HG02642 (cell line): ENCODE measurements around the gene ADARB1.

ENCODE experiments used
- ATAC-seq: cut with Tn5 transposase; IDR thresholded peaks from one replicate; pipeline ENCODE4 v1.9.1; 2021; ENCODE audit warnings: mild to moderate bottlenecking; ENCODE audit not compliant: unreplicated experiment, poor library complexity

Gene ADARB1

DNA sequence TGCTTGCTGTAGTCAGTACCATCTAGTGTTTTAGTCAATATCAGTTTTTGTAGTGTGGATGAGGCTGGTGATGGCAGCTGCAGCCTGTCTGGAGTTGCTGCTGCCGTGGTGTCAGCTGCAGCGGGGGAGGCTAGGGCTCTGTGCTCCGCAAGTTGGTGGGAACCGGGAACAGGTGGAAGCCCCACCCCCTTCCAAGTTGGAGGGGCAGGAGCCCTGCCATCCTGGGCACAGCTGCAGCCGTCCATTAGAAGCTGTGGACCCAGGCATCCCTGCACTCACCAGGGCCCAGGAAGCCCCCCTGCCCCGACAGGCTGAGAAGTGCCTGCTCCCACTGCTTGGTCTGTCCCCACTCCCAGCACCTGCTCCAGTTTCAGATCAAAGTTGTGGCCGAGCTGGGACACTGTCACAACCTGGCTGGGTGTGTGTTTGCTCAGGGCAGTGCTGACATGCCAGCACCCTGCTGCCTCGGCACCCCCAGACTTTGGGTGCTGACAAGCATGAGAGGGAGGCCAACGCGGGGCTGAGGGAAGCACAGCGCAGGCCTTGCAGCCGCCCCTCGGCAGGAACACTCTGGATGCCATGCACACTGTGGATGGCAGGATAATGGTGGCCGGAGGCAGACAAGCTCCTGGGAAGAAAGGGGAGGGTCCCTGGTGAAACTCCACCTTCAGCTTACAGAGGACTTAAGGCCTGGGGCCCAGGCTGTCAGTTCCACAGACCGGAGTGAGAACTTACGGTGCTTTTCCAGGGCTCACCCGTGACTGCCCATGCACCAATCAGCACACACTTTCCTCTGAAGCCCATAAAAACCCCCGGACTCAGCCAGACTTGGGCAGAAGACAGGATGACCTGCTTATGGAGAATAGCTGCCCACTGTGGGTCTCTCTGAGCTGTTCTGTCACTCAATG lies 86.9 kb downstream of the ADARB1 start:
- ATAC-seq: no peak

DNA sequence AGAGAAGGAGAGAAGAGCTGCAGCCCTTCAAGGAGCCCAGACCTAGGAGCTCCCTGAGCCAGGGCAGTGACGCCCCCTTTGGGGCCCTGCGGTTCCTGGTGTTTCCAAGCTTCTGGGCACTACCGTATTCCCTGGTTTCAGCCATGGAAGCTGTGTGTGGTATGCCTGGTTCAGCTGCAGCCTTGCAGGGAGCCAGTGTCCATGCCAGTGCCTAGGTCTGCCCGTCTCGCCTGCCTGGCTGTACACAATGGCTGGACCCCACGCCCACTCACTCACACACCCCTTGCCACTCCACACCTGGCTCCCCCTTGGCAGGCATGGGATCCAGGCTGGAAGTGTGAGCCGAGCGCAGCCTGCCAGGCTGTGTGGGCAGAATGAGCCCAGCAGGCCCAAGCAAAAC lies 87.7 kb downstream of the ADARB1 start:
- no peak for ATAC-seq

DNA sequence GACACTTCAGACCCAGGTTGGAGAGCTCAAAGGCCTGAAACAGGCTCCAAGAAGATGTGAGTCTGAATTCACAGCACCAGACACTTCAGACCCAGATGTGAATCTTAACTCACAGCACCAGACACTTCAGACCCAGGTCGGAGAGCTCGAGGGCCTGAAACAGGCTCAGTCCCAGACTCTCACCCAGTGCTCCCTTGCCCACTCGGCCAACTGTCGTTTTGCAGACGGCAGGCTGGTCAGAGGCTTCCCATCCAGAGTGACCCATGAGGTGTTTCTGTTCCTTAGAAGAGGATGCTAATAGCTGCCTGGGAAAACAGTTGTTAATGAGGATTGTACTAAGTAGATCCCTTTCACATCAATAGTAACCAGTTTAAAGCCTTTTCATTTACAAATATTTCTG lies 88.4 kb downstream of the ADARB1 start:
- ATAC-seq: no peak

DNA sequence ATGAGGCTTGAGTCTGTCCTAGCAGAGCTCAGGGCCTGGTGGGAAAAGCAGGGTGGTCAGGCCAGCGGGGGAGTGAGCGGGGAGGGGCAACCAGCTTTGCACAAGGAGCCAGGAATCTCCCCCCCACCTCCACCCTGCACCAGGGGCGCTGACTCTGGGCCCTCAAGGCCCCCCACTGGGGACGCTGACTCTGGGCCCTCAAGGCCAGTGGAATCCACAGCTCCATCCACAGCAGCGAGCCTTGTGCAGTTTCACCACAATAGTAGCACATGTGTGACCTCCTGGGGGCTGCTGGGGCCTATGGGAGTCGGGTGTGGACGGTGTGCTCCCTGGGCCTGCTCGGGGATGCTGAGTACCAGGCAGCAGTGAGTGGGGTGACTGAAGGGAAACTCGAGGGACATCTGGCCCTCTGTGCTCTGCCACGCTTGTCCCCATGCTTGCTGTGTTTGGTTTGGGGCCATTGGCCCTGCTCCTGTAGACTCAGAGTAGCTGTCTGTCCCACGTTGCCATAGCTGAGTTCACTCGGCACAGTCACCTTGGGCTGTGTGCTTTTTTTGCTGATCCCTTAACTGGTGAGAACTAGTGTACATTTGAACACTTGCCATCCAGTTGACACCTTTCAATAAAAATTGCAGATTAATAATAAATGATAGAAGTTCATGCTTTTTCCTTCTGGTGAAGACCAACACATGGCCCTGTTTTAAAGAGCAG lies 89.2 kb downstream of the ADARB1 start:
- ATAC-seq: no peak

DNA sequence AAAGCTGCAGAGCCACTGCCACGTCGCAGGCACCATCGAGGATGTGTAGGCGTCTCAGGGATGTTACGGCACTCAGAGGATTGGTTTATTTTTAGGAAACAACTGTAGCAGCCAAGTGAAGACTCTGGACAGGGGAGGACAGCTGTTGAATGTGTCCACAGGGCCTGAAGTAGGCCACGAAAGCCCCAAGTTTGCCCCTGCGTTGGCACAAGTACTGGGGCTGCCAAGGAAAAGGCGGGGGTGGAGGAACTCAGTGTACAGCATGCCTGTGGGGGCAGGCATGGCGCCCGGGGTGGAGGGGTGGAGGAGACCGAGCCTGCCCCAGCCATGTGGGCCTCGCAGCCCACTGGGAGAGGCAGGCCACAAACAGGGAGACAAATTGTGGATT lies 89.7 kb downstream of the ADARB1 start:
- no peak for ATAC-seq

DNA sequence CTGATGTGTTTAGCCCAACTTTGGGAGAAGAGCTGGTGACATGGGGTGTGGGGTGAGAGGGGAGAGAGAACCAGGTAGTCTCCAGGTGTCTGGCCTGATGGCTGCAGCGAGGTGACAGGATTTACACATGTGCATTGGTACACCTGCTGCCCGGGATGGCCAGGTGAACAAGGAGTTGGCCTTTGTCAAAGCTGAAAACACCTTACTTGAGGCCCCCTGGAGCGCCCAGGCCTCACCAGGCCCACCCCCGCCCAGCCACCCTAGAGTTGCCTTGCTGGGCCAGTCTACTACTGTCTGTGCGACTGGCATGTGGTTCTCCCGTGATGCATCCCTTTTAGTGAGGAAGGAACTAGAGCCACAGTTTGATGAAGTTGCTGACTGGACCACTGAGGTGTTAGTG lies 90.5 kb downstream of the ADARB1 start:
- ATAC-seq: no peak

DNA sequence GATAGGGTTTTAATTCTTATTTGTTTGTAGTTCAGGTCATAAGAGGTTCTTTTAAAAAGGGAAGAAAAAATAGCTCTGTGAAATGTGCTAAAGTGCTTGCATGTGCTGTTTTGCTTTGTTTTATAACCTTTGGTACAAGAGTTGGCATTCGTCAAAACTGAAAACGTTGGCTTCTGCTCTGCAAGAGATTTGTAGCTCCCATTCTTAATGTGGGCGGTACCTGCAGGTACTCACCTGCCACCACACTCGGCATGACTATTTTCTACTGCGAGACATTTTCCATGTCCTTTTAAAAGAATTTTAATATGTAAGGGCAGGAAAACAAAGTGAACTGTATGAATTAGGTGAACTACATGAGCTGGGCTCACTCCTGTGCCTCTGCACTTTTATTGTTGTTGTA lies 92.6 kb downstream of the ADARB1 start:
- no peak for ATAC-seq

DNA sequence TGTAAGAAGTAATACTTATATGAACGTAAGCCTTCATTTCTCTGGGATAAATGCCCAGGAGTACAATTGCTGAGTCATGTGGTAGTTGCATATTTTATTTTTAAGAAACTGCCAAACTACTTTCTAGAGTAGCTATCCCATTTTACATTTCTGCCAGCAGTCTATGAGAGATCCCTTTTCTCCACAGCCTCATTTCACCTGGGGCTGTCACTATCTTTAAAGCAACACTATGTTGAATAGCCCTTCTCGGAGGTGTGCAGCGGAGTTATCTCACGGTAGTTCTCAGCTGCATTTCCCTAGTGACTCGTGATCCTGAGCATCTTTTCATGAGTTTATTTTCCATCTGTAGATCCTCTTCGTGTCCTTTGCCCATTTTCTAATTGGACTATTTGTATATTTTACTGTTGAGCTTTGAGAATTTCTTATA lies 93.4 kb downstream of the ADARB1 start:
- no peak for ATAC-seq

DNA sequence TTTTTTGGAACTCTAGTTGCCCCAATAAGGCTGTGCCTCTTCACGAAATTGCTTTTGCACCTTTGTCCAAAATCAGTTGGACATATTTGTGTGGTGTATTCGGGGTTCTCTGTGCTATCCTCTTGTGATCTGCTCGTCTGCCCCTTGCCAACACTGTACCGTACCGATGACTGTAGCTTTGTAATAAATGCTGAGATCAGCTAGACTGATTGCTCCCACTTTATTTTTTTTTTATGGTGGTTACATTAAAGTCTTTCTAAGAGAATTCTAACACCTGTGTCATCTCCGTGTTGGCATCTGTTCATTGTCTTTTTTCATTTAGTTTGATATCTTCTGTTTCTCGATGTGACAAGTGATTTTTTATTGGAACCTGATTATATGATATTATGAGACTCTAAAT lies 94.1 kb downstream of the ADARB1 start:
- ATAC-seq: no peak

DNA sequence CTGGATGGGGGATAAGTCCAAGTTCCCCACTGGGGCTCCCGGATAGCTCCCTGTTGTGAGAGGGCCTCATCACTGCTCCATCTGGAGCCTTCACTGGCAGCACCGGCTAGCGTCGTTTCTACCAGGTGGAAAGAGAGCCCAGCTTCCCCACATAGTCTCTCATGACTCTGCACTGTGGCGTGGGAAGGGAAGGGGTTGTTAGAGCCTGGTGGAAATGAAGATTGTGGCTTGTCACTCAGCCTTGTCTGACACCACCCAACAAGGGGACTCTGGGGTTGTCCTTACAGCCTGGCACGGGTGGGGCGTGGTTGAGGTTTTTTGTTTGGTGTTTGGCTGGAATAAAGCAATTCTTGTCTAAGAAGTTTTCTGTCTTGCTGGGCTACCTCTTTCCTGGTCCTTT lies 94.6 kb downstream of the ADARB1 start:
- no peak for ATAC-seq

DNA sequence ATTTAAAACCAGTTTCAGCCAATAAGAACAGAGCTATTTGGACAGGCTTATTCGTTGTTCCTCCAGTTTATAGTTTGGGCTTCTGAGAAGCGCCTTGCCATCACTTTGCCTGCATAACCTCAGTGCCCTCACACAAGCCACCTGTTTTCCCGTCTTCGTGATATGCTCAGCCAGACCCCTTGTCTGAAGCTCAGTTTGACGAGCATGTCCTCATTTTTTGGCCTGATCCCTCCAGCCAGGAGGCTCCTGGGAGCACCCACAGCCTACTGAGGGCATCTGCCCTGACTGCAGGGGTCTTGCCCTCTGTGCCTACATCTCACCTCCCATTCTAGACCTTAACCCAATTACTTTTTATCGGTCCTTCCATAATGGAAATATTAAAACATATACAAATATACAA lies 95.3 kb downstream of the ADARB1 start:
- no peak for ATAC-seq

DNA sequence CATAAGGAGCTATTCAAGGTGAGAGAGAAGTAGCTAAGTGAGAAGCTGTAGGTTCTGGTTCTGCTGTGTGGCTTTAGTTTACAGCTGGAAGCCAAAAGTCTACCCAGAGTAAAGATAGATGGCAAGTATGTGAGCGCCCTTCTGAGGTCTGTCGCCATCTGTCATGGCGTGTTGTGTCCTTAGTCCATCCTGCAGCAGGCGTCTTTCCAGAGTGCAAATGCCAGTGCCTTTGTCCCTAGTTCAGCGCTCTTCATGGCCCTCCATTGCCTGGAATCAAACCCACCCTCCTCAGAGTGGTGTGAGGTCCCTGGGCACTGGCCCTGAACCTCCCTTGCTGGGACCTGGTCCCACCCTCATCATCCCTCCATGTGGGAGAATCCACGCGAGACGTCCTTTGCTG lies 96.6 kb downstream of the ADARB1 start:
- no peak for ATAC-seq

DNA sequence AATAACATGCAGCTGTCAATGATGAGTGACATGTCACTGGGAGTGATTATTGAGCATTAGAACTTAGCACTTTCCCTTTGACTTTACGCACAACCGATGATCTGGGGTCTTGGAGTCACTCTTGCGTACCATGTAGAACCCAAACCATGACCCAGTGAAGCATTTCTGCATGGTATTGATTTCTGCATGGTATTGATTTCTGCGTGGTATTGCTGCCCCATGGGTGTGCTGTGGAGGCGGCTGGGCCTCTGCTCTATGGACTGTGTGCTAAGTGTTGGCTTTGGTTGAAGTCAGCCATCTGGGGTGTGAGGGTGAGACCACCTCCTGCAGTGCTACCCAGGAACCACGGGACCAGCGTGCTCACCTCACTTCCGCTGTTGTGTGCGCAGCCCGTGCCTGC lies 98.0 kb downstream of the ADARB1 start:
- no peak for ATAC-seq

DNA sequence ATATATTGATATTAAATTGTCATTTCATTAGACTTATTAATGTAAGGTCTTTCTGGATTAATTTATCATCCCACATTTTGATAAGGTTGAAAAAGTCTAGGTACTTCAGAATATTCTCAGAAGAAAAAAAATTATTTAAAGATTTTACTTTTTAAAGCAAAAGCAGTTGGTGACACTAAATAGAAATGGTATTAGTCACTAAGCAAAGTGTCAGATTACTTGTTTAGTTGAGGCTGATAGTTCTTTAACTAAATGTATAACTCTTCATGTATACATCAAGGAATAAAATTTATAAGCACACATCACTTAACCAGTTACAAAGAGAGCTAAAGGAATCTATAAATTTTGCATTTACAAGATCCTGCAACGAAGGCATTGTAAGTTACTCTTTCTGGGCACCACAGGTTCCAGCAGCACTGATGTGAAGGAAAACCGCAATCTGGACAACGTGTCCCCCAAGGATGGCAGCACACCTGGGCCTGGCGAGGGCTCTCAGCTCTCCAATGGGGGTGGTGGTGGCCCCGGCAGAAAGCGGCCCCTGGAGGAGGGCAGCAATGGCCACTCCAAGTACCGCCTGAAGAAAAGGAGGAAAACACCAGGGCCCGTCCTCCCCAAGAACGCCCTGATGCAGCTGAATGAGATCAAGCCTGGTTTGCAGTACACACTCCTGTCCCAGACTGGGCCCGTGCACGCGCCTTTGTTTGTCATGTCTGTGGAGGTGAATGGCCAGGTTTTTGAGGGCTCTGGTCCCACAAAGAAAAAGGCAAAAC lies 101.1 kb downstream of the ADARB1 start:
- no peak for ATAC-seq

DNA sequence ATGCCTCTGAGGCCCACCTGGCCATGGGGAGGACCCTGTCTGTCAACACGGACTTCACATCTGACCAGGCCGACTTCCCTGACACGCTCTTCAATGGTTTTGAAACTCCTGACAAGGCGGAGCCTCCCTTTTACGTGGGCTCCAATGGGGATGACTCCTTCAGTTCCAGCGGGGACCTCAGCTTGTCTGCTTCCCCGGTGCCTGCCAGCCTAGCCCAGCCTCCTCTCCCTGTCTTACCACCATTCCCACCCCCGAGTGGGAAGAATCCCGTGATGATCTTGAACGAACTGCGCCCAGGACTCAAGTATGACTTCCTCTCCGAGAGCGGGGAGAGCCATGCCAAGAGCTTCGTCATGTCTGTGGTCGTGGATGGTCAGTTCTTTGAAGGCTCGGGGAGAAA lies 101.8 kb downstream of the ADARB1 start:
- ATAC-seq: no peak

DNA sequence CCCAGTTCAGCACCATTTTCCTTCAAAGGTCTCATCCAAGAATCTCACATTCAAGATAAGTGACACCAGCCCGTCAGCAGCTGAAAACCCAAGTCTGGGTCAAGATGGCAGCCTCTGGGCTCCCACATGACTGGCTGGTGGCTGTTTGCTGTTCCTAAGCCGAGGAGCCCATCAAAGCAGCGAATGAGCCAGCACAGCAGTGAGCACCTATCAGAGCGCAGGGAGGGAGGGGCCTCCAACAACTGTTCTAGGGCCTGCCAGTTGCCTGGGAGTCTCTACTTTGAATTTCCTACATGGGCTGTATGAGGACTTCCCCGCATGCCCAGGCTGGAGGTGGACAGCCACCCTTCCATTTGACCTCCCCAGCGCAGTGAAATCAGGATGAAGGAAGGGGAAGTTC lies 102.7 kb downstream of the ADARB1 start:
- ATAC-seq: no peak

DNA sequence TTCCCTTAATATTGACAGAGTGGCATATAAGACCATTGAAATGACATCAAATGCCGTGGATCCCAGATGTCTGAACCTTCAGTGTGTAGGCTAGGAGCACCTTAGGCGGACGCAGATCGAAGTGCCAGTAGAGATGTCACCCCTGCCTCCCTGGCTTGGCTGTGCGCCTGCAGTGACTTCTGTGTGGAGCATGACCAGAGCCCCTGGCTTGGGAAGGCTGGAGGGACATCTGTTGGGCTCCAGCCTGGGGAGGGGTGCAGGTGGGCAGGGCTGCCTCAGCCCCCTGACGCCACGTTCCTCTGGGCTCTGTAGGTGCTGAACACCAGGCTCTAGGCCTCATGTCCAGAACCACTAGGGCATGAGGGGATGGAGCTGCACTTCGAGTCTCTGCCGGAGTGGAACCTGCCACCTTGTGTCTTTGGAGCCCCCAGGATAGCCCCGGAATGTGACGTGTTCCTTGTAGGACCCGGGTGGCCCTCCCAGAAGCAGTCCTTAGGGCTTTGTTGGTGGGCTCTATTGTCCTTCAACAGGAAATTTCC lies 103.8 kb downstream of the ADARB1 start:
- no peak for ATAC-seq

DNA sequence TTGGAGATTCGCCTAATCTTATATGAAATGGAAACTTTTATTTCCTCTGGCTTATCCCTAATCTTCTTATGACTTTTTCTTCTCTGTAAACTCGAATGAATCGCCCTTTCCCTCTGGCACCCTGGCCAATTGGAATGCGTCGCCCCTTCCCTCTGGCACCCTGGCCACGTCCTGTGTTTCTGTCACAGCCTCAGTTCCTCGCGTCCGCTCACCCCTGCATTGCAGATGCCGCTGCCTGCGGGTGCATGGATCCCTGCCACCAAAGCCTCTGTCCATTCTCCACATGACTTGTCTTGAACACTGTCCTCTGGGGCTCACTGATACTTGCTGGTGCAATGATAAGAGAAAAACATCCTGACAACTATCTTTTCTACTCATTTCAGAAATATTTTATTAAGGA lies 104.6 kb downstream of the ADARB1 start:
- no peak for ATAC-seq

DNA sequence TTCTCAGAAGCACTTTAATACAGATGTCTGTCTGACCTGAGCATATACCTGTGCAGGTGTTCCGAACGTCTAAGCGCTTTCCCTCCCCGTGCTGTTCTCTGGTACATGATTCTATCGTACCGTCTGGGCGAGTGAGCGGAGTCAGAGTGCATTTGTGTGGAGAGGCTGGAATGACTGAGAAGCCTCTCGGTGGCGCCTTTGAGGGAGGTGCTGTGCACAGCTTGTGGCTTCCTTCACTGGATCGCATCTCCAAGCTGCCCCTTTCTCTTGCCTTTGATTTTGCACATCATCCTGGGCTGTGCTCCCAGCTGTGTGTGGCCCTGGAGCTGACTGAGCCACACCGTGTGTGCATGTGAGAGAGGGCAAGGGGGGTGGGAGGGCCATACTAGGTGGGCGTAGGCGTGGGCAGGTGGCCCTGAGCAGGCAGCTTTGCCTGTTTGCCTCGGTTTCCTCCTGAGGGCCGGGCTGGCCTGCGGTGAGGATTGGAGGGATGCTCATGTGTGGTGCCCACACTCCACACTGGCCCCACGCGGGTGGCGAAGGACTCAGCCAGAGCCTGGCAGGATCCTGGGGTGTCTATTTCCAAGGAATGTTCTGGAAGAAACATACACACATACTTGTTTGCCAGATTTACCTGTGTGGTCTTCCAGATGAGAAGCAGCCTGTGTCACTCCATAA lies 105.3 kb downstream of the ADARB1 start:
- ATAC-seq: no peak

DNA sequence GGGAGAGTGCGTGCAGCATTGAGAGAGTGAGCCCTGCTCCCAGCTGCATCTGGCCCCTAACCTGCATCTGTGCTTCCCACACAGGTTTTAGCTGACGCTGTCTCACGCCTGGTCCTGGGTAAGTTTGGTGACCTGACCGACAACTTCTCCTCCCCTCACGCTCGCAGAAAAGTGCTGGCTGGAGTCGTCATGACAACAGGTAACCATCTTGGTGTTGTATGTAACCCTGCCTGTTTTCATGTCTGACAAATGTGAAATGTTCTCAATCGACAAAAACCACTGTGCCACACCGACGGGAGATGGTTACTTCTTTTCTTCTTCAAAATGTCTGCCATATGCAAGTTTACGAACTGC lies 105.8 kb downstream of the ADARB1 start:
- no peak for ATAC-seq
